ENCODE measurements around the gene PPP2R5D.
A peak's percentile ranks its signal among the peaks of the same experiment; 100 is the strongest.

Gene PPP2R5D

DNA sequence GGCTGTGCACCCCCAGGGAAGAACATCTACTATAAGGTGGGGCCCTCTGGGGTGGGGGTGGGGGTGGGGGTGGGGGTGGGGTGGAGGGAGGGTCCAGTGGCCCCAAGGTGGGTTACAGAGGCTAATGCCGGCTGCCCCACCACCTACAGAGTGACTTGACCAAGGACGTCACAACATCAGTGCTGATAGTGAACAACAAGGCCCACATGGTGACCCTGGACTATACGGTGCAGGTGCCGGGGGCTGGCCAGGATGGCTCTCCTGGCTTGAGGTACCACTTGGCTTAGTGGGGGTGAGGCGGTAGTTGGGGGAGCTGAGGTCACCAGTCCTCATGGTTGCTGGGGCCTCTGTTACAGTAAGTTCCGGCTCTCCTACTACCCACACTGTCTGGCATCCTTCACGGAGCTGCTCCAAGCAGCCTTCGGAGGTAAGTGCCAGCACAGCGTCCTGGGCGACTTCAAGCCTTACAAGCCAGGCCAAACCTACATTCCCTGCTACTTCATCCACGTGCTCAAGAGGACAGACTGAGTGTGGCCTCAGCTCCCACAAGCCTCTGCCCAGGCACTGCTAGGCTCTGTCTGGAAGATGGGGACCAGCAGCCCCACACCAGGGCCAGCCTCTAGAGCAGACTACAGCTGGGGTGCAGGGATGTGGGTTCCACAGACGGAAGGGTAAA, 21.1 kb upstream of the PPP2R5D start:
- DNase-seq (ENCODE audit: low read depth in 2 of 2, low spot score in 1 of 2), result no peak

DNA sequence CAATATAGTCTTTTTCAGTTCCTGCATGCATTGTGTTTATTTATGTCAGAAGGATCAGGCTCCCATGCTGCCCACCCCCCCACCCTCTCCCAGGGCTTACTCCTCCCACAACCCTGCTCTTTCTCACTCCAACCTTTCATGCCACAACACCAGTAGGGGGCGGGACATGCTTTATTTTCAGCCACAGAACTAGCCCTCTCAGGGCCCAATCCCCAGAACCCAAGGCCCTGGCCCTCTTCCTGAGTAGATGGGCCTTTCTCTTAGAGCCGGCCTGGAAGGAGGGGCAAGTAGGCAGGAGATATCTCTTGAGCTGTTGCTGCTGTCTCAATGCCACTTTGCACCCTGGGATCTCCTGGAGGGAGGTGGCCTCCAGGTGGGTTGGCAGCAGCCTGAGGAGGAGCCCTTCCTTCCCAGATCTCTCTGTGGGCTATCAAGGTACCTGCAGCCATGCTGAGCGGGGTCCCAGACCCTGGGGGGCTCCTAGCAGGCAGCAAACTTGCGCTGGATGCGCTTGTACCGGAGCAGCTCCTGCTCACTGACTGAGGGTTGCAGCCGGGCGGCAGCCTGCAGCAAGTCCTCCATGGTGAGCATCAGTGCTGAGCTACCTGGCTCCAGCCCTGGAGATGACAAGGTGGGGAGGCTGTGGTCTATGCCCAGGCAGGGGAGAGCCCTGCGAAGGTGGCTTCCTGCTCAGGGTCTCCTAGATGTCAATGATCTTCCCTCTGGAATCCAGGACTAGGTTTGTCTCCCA, 20.3 kb upstream of the PPP2R5D start:
- no peak for DNase-seq (ENCODE audit: low read depth in 2 of 2, low spot score in 1 of 2)

DNA sequence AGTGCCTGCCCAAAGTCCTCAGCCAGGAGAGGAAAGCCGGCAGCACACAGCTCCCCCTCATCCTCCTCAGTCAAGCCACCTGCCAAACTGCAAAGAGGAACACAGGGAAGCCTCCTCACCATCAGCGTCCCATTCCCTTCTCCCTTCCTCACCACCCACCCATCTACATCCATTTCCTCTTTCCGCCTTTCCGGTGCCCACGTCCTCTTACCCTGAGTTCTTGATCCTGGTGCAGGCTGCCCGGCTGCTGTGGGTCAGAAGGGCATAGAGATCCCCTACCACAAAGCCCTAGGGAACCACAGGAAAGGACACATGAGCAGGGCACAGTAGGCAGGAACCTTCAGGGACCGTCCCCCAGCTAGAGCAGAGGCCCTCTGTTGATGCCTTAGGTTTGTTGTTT, 17.8 kb upstream of the PPP2R5D start:
- no peak for DNase-seq (ENCODE audit: low read depth in 2 of 2, low spot score in 1 of 2)

DNA sequence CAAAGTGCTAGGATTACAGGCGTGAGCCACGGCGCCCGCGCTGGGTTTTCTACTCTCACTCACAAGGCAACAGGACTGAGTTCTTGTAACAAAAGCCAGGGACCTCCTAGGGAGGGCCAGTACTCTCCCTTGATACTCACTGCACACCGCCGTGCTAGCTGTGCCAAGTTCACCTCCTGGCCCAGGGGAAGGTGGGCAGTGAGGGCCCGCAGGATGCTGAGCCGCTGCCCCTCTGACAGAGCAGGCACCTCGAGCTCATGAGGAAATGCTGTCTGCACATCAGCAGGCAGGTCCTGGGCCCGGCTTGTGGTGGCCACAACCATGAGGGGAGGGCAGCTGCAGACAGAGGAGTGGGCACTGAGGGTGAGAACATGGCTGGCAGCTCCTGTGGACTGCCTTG, 17.1 kb upstream of the PPP2R5D start:
- no peak for DNase-seq (ENCODE audit: low read depth in 2 of 2, low spot score in 1 of 2)

GRCh38 chr6:42968126-42968701, 16.2 kb upstream of the PPP2R5D start:
- DNase-seq (ENCODE audit: low read depth in 2 of 2, low spot score in 1 of 2), result no peak

- DNase-seq (ENCODE audit: low read depth in 2 of 2, low spot score in 1 of 2), result no peak
Observed at GRCh38 chr6:42968783-42969182, 15.6 kb upstream of the PPP2R5D start.

GRCh38 chr6:42969431-42969830, 14.9 kb upstream of the PPP2R5D start:
- DNase-seq (ENCODE audit: low read depth in 2 of 2, low spot score in 1 of 2), result no peak

- no peak for DNase-seq (ENCODE audit: low read depth in 2 of 2, low spot score in 1 of 2)
Observed at GRCh38 chr6:42969934-42970333, 14.4 kb upstream of the PPP2R5D start.

GRCh38 chr6:42970871-42971612, 13.3 kb upstream of the PPP2R5D start:
- DNase-seq (ENCODE audit: low read depth in 2 of 2, low spot score in 1 of 2), result no peak

- no peak for DNase-seq (ENCODE audit: low read depth in 2 of 2, low spot score in 1 of 2)
Observed at GRCh38 chr6:42971746-42972327, 12.5 kb upstream of the PPP2R5D start.

DNA sequence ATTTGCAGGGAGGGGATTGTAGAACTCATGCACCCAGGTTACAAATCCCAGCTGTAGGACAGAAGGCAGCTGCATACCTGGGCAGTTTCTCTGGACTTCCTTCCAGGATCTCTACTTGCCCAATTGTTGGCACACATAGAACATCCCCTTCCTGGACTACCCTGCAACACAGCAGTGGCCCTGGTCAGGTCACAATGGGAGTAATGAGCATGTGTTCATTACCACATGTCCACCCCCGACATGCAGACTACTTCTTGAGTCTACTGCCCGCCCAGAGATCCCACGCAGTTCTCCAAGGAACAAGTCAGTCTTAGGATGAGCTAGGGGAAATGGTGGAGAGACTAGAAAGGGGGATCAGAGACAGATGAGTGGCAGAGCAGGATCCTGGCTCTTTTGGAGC, 10.4 kb upstream of the PPP2R5D start:
- no peak for DNase-seq (ENCODE audit: low read depth in 2 of 2, low spot score in 1 of 2)

- DNase-seq (ENCODE audit: low read depth in 2 of 2, low spot score in 1 of 2), result no peak
Observed at GRCh38 chr6:42974919-42975505, 9.4 kb upstream of the PPP2R5D start.

DNA sequence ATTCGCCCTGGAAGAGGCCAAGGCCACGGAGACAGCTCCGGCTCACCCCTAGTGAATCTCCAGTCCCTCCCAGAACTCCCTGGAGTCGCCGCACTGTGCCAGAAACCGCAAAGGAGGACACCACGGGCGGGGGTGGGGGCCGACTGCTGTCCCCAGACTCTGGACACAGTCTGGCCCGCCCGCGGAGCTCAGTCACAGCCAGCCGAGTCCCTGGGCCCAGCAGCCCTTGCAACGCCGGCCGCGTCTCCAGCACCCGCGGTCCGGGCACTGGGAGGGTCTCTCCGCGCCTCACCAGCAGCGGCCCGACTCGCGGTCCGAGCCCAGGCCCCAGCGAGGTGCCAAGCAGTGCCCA, 5.9 kb upstream of the PPP2R5D start:
- DNase-seq (ENCODE audit: low read depth in 2 of 2, low spot score in 1 of 2), result no peak

DNA sequence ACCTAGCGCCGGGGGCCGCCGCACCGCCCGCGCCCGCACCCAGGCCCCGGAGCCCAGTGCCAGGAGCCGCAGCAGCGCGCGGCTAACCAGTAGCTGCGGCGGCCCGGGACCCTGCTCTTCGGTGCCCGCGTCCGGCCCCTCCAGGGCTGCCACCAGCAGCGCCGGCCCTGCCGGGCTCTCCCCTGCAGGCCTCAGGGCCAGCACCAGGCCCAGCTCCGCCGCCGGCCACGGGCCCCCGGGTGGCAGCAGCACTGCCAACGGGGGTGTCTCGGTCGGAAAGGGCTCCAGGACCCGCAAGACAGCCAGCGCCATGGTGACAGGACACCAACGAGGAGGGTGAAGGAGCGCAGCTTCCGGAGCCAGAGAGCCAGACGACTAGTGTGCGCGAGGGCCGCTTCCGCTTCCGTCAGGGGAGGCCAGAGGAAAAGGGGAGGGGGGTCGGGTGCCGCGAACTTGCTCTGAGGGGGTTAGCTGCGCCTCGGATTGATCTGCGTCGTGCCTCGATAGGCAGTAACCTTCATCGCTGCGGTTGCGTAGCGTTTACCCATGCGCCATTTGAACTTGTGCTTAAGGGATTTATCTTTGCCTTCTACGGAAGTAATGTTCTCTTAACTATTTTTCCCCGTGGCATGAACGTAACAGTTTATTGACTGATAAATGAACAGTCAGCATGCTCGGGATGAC, 5.4 kb upstream of the PPP2R5D start, which contains the start of gene PEX6:
PEX6 (minus strand) TSS at position 343 of the 684 bp plus-strand sequence; CDS start at position 312, 31 bp downstream.
- peak; percentile 84 to 85 for DNase-seq (ENCODE audit: low read depth in 2 of 2, low spot score in 1 of 2)

- DNase-seq (ENCODE audit: low read depth in 2 of 2, low spot score in 1 of 2), result no peak
Observed at GRCh38 chr6:42979523-42980177, 4.7 kb upstream of the PPP2R5D start.

- DNase-seq (ENCODE audit: low read depth in 2 of 2, low spot score in 1 of 2), result no peak
Observed at GRCh38 chr6:42981836-42982235, 2.5 kb upstream of the PPP2R5D start.

DNA sequence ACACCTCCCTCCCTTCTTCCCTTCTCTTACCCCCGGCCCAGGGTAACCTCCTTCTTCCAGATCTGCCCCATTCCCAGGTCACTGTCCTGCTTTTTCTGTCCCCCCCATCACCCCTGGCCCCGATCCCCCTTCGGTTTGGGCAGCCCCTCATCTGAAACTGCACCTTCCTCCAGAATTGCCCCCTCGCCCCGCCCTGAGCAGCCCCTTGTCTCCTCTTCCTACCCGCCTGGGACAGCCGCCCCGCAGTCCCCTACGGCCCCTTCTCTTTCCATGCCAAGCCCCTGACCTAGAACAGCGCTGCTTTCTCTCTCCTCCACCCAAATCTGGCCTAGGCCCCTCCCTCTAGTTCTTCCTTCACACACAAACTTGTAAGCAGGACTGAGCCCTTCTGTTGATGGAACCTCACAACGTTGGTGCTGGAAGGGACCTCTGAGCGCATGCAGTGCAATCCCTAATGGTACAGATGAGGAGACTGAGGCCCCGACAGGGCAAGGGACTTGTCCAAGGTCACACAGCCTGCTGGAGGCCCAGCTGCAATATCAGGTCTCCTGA, 630 bp downstream of the PPP2R5D start:
- no peak for DNase-seq (ENCODE audit: low read depth in 2 of 2, low spot score in 1 of 2)

GRCh38 chr6:42987533-42988451, 3.4 kb downstream of the PPP2R5D start:
- no peak for DNase-seq (ENCODE audit: low read depth in 2 of 2, low spot score in 1 of 2)

Data from stimulated activated CD8-positive, alpha-beta memory T cell treated with anti-CD3 and anti-CD28 coated beads, Interleukin-4, amount 100 ng/mL, for 1 hour (primary cell).